AG08395 (cell line): ENCODE measurements around the gene SVEP1.

ENCODE experiments used
- DNase-seq: peaks from one replicate; pipeline ENCODE4 v3.0.0; 2012; ENCODE audit warnings: mixed read lengths, low spot score

Gene SVEP1

GRCh38 chr9:110319781-110320492 lies 259.6 kb downstream of the SVEP1 start:
- no peak for DNase-seq

GRCh38 chr9:110317911-110318310 lies 261.6 kb downstream of the SVEP1 start:
- DNase-seq: no peak

GRCh38 chr9:110316261-110317075 lies 263.1 kb downstream of the SVEP1 start:
- DNase-seq: no peak
